PFSK-1 (cell line): ENCODE results near the gene NPM1.

Experiments
- FOXP2 ChIP-seq: optimal IDR thresholded peaks from 2 replicates; pipeline ENCODE3; 2011; ENCODE audit warnings: borderline replicate concordance, control low read depth, inconsistent platforms; ENCODE audit not compliant: insufficient read depth; ENCODE audit errors: extremely low read length, extremely low read depth
- POLR2AphosphoS5 ChIP-seq: IDR thresholded peaks from 2 replicates; pipeline ENCODE4 v1.6.1; 2012; ENCODE audit warnings: low read depth, mild to moderate bottlenecking, control low read depth, low read length, moderate library complexity
- REST ChIP-seq, 2 experiments: IDR thresholded peaks; 2 replicates each; pipeline versions ENCODE4 v1.6.1 to v1.8.0; 2011 to 2012; ENCODE audit warnings: low read depth in 2 of 2, low read length in 2 of 2, control low read depth in 1 of 2, inconsistent platforms in 1 of 2, mild to moderate bottlenecking in 1 of 2, moderate library complexity in 1 of 2; ENCODE audit not compliant: insufficient read depth in 1 of 2
- SIN3A ChIP-seq: IDR thresholded peaks from 2 replicates; pipeline ENCODE4 v1.6.1; 2012; ENCODE audit warnings: mild to moderate bottlenecking, low read length, moderate library complexity, borderline replicate concordance; ENCODE audit not compliant: insufficient read depth
- TAF1 ChIP-seq: IDR thresholded peaks from 2 replicates; pipeline ENCODE4 v1.6.1; 2012; ENCODE audit warnings: low read length, control low read depth, borderline replicate concordance; ENCODE audit not compliant: insufficient read depth

The NPM1 gene

GRCh38 chr5:171429543-171429910, 41.9 kb downstream of the NPM1 start:
- TF ChIP-seq REST (IDR thresholded peaks at IDR 0.05; ENCODE audit: insufficient read depth in 1 of 2, low read depth in 2 of 2, low read length in 2 of 2) (no peak), FOXP2 (no peak), POLR2AphosphoS5 (no peak), SIN3A (no peak), TAF1 (no peak)

GRCh38 chr5:171431251-171431777, 43.7 kb downstream of the NPM1 start:
- no peak for TF ChIP-seq REST (IDR thresholded peaks at IDR 0.05; ENCODE audit: insufficient read depth in 1 of 2, low read depth in 2 of 2, low read length in 2 of 2)
- no peak for TF ChIP-seq FOXP2
- TF ChIP-seq POLR2AphosphoS5, result no peak
- TF ChIP-seq SIN3A, result no peak
- no peak for TF ChIP-seq TAF1

GRCh38 chr5:171432076-171432475, 44.4 kb downstream of the NPM1 start:
- TF ChIP-seq TAF1, result no peak
- TF ChIP-seq SIN3A, result no peak
- no peak for TF ChIP-seq POLR2AphosphoS5

GRCh38 chr5:171432583-171433351, 45.1 kb downstream of the NPM1 start:
- TF ChIP-seq TAF1 (no peak), FOXP2 (no peak), REST (IDR thresholded peaks at IDR 0.05; ENCODE audit: insufficient read depth in 1 of 2, low read depth in 2 of 2, low read length in 2 of 2) (no peak), SIN3A (no peak), POLR2AphosphoS5 (no peak)

GRCh38 chr5:171433352-171433698, 45.7 kb downstream of the NPM1 start:
- no peak for TF ChIP-seq FOXP2
- TF ChIP-seq REST (IDR thresholded peaks at IDR 0.05; ENCODE audit: insufficient read depth in 1 of 2, low read depth in 2 of 2, low read length in 2 of 2), result no peak
- no peak for TF ChIP-seq POLR2AphosphoS5
- TF ChIP-seq TAF1, result no peak
